Breast epithelium (tissue), 4 donors: Measurements from ENCODE around the gene RAET1E. TPM values are rescaled to one million over a fixed set of nuclear protein-coding genes. Genes with fewer than 3 reads are reported as not detected.
"Not testable (repeated sequence)": the region's sequence is repeated elsewhere in the genome, so short reads cannot be mapped to it uniquely, and the experiment has no call there.

Experiments used
- DNase-seq, 2 donors: peaks; one replicate each; pipeline ENCODE4 v3.0.0-alpha.2; 2019; ENCODE audit warnings: low spot score in 2 of 2
- H3K27ac ChIP-seq, 2 donors: fragments of 200-600 bp; sonication (generic) in 1 of 2; one replicate each; pipeline ENCODE4 v1.5.1; 2016 to 2019; ENCODE audit warnings: mild to moderate bottlenecking in 1 of 2
- H3K27me3 ChIP-seq, 2 donors: fragments of 200-600 bp; sonication (generic) in 1 of 2; one replicate each; pipeline versions ENCODE4 v1.5.1 to v1.6.0; 2017 to 2019; ENCODE audit warnings: control low read depth in 1 of 2, mild to moderate bottlenecking in 1 of 2
- H3K36me3 ChIP-seq: fragments of 200-600 bp; one replicate; pipeline ENCODE4 v1.5.1; 2019
- H3K4me1 ChIP-seq, 2 donors: fragments of 200-600 bp; sonication (generic); one replicate each; pipeline ENCODE4 v1.5.1; 2016 to 2019; ENCODE audit warnings: control low read depth in 1 of 2
- H3K4me3 ChIP-seq, 3 donors: fragments of 200-600 bp; sonication (generic); 1 replicate in 2 of 3; 2 replicates in 1 of 3; pipeline ENCODE4 v1.5.1; 2016 to 2019; ENCODE audit warnings: mild to moderate bottlenecking in 3 of 3, moderate library complexity in 2 of 3
- H3K9me3 ChIP-seq, 2 donors: fragments of 200-600 bp; sonication (generic) in 1 of 2; one replicate each; pipeline ENCODE4 v1.5.1; 2016 to 2019; ENCODE audit warnings: control low read depth in 1 of 2
- POLR2A ChIP-seq: fragments of 450-650 bp; IDR thresholded peaks from one replicate; pipeline ENCODE4 v1.6.1; 2016; ENCODE audit warnings: antibody characterized with exemption, mild to moderate bottlenecking, moderate library complexity
- POLR2AphosphoS5 ChIP-seq, 3 donors: sonication (generic); formaldehyde crosslinking; IDR thresholded peaks; one replicate each; pipeline ENCODE4 v1.6.1; 2017; ENCODE audit warnings: antibody characterized with exemption in 3 of 3
- intact Hi-C: fragments of 100-400 bp; cut with DNase I; formaldehyde crosslinking; loops from one replicate; pipeline ENCODE4 v1.15.1; 2023; ENCODE audit warnings: low total_unique reads
- total RNA-seq, 3 donors: library from RNA; depleted of rRNA; stranded (reverse); fragments of >200 nt; gene quantifications; one replicate each; pipeline ENCODE4 v1.1.0, GENCODE V29; 2016
- TF ChIP-seq, protein P1 (sequence below), 3 donors: fragments of 450-650 bp; IDR thresholded peaks; one replicate each; pipeline ENCODE4 v1.5.1; 2016 to 2017; ENCODE audit warnings: antibody characterized with exemption in 3 of 3, mild to moderate bottlenecking in 3 of 3, moderate library complexity in 3 of 3

RAET1E gene
- total RNA-seq, 3 donors from 2014 or later, result 2.0 TPM; not detected in 2

DNA sequence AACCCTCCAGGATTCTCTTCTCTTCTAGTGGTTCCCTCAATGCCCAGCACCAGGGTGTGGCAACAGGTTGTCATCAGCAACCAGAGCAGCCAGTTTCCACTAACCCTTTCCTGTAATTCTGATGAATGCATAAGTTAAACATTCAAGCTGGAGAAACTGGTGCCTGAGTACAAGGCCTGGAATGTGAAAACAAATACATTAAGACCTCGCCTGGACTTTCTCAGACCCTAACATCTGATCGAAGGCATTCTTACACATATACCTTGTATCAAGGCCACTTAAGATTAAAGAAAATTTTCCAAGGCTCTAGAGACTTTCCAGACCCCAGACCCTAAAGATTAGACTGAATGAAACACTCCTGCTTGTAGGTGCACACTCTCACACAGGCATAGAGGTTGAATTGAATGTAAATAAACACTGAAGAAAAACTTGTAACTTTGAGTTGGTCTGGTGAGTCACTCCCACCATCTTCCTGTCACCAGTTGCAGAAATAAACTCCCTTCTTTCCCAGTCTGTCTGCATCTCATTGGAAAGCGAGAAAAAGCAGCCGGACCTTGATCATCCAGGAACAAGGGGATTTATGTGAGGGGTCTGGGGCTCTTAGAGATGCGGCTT lies 42.8 kb downstream of the RAET1E start:
- intact Hi-C loops, result no loop called here
- TF ChIP-seq, protein P1, sequence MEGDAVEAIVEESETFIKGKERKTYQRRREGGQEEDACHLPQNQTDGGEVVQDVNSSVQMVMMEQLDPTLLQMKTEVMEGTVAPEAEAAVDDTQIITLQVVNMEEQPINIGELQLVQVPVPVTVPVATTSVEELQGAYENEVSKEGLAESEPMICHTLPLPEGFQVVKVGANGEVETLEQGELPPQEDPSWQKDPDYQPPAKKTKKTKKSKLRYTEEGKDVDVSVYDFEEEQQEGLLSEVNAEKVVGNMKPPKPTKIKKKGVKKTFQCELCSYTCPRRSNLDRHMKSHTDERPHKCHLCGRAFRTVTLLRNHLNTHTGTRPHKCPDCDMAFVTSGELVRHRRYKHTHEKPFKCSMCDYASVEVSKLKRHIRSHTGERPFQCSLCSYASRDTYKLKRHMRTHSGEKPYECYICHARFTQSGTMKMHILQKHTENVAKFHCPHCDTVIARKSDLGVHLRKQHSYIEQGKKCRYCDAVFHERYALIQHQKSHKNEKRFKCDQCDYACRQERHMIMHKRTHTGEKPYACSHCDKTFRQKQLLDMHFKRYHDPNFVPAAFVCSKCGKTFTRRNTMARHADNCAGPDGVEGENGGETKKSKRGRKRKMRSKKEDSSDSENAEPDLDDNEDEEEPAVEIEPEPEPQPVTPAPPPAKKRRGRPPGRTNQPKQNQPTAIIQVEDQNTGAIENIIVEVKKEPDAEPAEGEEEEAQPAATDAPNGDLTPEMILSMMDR (IDR thresholded peaks at IDR 0.05), result no peak
- TF ChIP-seq POLR2AphosphoS5 (IDR thresholded peaks at IDR 0.05) (no peak), POLR2A (no peak)
- peaks cover 0 to 10% of the 10 kb centered on the region in 2 donors for H3K4me1 ChIP-seq
- peak overlapping the region in 1 of 2 donors; percentile 42 for H3K27ac ChIP-seq
- H3K27me3 ChIP-seq, result no peaks in the 10 kb centered on the region
- no peak overlapping the region for H3K4me3 ChIP-seq
- H3K36me3 ChIP-seq, result no peaks in the 10 kb centered on the region
- H3K9me3 ChIP-seq, result no peaks in the 10 kb centered on the region
- DNase-seq, result no peak

DNA sequence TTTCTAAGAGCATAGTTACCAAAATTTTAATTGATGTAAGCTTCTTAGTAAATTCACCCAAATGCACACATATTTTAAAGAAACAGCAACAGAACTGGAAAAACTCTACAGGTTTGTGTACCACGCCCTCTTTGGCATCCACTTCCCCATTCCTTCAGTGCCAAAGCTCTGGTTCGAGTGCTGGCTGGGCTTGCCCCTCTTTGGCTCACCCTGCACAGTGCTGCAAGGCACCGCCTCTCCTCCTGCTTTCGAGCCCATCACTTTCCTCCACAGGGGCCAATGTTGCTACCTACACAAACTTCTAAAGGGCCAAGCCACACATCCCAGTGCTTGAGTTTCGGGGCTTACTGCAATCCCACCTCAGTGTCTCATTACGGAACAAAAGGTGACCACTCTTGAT lies 43.4 kb downstream of the RAET1E start:
- no peak overlapping the region for H3K4me3 ChIP-seq
- peak in 1 of 2 donors; percentile 40 for DNase-seq
- TF ChIP-seq POLR2A, result no peak
- no peak for TF ChIP-seq POLR2AphosphoS5 (IDR thresholded peaks at IDR 0.05)
- TF ChIP-seq, protein P1 (IDR thresholded peaks at IDR 0.05), result no peak
- peaks cover 0 to 10% of the 10 kb centered on the region in 2 donors for H3K4me1 ChIP-seq
- H3K27me3 ChIP-seq, result no peaks in the 10 kb centered on the region
- H3K27ac ChIP-seq, result peak overlapping the region in 1 of 2 donors; percentile 42
- intact Hi-C loops, result no loop called here
- no peaks in the 10 kb centered on the region for H3K36me3 ChIP-seq
- H3K9me3 ChIP-seq, result no peaks in the 10 kb centered on the region

DNA sequence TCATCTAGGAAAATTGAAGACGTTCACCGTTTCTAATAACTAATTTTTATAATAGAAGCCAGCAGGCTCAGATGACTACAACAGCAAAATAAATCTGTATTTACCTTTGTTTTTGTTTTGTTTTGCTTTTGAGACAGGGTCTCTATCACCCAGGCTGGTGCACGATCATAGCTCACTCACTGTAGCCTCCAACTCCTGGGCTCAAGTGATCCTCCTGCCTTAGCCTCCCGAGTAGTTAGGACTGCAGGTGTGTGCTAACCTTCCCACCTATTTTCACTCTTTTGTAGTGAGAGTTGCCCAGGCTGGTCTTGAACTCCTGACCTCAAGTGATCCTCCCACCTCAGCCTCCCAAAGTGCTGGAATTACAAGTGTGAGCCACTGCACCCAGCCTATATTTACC lies 43.9 kb downstream of the RAET1E start:
- DNase-seq, H3K36me3 ChIP-seq, H3K9me3 ChIP-seq, intact Hi-C loops, H3K27me3 ChIP-seq, H3K4me1 ChIP-seq, H3K4me3 ChIP-seq: not testable (repeated sequence)
- peak overlapping the region; percentile 40 to 42 for H3K27ac ChIP-seq

DNA sequence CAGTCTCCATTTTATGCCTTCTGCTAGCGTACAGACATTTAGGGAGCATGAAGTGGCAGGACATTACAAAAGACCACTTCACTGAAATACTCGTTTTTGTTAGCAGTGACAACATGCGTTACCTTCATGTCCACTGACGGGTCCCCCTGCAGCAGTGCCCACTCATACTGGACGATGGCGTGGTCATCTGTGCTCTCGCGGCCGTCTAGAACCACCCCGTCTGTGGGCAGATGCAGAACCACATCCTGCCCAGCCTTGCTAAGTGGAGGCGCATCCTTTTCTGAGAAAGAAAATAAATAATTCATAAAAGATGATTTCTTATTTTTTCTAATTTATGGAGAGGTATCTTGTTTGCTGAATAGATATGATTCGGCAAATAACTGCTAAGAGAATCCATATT lies 45.0 kb downstream of the RAET1E start:
- intact Hi-C loops, result no loop called here
- H3K36me3 ChIP-seq, result no peaks in the 10 kb centered on the region
- H3K27ac ChIP-seq, result peak overlapping the region; percentile 84 to 86
- no peak for DNase-seq
- peaks cover 0 to 10% of the 10 kb centered on the region in 2 donors for H3K4me1 ChIP-seq
- H3K27me3 ChIP-seq, result no peaks in the 10 kb centered on the region
- H3K9me3 ChIP-seq, result no peaks in the 10 kb centered on the region
- no peak overlapping the region for H3K4me3 ChIP-seq
- TF ChIP-seq, protein P1 (IDR thresholded peaks at IDR 0.05), result no peak
- TF ChIP-seq POLR2A (no peak), POLR2AphosphoS5 (IDR thresholded peaks at IDR 0.05) (no peak)

DNA sequence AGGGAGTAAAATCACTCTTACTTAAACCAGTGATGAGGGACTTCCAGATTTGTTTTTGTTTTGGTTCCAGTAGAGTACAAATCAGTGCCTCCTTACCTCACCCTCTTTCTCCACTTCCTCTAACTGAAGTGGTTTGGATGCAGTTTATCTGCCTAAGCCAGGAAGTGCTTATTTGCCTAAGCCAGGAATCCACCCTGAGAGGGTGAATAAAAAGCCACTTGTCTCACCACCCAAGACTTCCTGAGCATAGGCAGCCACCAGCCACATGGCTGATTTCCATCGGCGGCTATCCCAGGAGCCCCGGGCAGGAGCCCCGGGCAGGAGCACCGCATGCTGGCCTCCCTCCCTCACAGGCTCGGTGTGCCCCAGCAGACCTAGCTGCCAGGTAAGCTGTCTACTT lies 45.7 kb downstream of the RAET1E start:
- Histone ChIP-seq H3K4me3 (peak overlapping the region in 1 of 3 donors; percentile 30), H3K9me3 (no peaks in the 10 kb centered on the region), H3K4me1 (peaks cover 0 to 12% of the 10 kb centered on the region in 2 donors), H3K36me3 (no peaks in the 10 kb centered on the region), H3K27me3 (no peaks in the 10 kb centered on the region), H3K27ac (peak overlapping the region; percentile 84 to 86)
- DNase-seq, result peak in 1 of 2 donors; percentile 46
- intact Hi-C loops, result no loop called here
- TF ChIP-seq POLR2A, result no peak
- TF ChIP-seq, protein P1 (IDR thresholded peaks at IDR 0.05), result no peak
- TF ChIP-seq POLR2AphosphoS5 (IDR thresholded peaks at IDR 0.05), result no peak
